HT1080 (cell line): ENCODE results near the gene HFE. TPM values are rescaled to one million over a fixed set of nuclear protein-coding genes. Genes with fewer than 3 reads are reported as not detected.
A peak's percentile ranks its signal among the peaks of the same experiment; 100 is the strongest.
"Not testable (repeated sequence)": the region's sequence is repeated elsewhere in the genome, so short reads cannot be mapped to it uniquely, and the experiment has no call there.

Experiments
- DNase-seq: peaks from one replicate; pipeline ENCODE4 v3.0.0-alpha.2; 2015; ENCODE audit warnings: low read depth
- polyA plus RNA-seq, 2 experiments: library from polyadenylated mRNA; depleted of rRNA; stranded (reverse); fragments of >200 nt; gene quantifications; 2 replicates each; pipeline ENCODE4 v1.2.3, GENCODE V29; 2015
- total RNA-seq: library from RNA; depleted of rRNA; stranded (reverse); fragments of >200 nt; shearing (Covaris generic); gene quantifications from 2 replicates; pipeline ENCODE4 v1.2.3, GENCODE V29; 2014; rRNA removed

HFE gene, protein sequence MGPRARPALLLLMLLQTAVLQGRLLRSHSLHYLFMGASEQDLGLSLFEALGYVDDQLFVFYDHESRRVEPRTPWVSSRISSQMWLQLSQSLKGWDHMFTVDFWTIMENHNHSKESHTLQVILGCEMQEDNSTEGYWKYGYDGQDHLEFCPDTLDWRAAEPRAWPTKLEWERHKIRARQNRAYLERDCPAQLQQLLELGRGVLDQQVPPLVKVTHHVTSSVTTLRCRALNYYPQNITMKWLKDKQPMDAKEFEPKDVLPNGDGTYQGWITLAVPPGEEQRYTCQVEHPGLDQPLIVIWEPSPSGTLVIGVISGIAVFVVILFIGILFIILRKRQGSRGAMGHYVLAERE
- 3.4 and 3.8 TPM in 2 replicates for total RNA-seq
- 4.6 and 6.9 TPM in 2 replicates for polyA plus RNA-seq (2015; cell fraction: cytosol; rRNA removed)
- 9.1 and 9.7 TPM in 2 replicates for polyA plus RNA-seq (2015; cell fraction: nucleus; rRNA removed)

DNA sequence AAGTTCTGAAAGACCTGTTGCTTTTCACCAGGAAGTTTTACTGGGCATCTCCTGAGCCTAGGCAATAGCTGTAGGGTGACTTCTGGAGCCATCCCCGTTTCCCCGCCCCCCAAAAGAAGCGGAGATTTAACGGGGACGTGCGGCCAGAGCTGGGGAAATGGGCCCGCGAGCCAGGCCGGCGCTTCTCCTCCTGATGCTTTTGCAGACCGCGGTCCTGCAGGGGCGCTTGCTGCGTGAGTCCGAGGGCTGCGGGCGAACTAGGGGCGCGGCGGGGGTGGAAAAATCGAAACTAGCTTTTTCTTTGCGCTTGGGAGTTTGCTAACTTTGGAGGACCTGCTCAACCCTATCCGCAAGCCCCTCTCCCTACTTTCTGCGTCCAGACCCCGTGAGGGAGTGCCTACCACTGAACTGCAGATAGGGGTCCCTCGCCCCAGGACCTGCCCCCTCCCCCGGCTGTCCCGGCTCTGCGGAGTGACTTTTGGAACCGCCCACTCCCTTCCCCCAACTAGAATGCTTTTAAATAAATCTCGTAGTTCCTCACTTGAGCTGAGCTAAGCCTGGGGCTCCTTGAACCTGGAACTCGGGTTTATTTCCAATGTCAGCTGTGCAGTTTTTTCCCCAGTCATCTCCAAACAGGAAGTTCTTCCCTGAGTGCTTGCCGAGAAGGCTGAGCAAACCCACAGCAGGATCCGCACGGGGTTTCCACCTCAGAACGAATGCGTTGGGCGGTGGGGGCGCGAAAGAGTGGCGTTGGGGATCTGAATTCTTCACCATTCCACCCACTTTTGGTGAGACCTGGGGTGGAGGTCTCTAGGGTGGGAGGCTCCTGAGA lies at the start of gene HFE:
TSS of gene HFE (plus strand) at position 146 of the 832 bp plus-strand sequence. CDS start at position 158, 12 bp downstream.
- peak; percentile 42 for DNase-seq

DNA sequence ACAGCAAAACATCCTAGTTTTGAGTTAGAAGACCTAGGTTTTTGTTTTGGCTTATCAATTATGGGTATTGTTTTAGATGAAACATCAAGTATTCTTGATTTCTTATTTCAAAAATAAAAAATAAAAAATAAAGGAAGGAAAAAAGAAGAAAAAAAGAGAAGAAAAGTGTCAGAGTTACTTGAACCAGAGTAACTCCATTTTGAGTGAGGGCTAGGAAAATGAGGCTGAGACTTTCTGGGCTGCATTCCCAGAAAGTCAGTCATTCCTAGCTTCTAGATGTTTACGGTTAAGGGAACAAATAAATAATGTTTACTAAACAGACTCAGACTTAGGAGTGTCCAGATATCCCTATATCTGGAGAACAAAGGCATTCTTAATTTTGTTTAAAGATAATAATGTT lies 45.3 kb upstream of the HFE start:
- no peak for DNase-seq

DNA sequence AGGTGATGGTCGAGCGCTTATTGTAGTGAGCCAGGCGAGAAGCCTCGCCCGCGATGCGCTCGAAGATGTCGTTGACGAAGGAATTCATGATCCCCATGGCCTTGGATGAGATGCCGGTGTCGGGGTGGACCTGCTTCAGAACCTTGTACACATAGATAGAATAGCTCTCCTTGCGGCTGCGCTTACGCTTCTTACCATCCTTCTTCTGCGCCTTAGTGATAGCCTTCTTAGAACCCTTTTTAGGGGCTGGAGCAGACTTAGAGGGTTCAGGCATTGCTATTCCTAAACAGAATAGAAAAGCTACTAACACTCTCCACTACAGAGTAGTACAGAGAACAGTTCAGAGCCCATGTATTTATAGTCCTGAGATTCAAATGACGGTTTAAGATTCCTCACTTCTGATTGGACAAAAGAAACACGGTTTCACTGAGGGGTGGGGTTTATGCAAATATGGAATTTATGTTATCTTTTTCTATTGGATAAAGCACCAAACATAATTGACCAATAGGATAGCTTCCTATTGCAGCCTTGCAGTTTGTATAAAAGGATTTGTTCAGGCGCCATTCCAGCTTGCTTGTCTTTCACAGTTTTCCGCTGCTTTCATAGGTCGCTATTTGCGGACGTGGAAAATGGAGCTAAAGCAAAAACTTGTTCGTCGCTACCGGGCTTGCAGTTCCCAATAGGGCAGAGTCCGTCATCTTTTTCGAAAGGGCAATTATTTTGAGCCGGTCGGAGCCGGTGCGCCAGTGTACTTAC lies 43.7 kb upstream of the HFE start:
- DNase-seq: peak; percentile 96

DNA sequence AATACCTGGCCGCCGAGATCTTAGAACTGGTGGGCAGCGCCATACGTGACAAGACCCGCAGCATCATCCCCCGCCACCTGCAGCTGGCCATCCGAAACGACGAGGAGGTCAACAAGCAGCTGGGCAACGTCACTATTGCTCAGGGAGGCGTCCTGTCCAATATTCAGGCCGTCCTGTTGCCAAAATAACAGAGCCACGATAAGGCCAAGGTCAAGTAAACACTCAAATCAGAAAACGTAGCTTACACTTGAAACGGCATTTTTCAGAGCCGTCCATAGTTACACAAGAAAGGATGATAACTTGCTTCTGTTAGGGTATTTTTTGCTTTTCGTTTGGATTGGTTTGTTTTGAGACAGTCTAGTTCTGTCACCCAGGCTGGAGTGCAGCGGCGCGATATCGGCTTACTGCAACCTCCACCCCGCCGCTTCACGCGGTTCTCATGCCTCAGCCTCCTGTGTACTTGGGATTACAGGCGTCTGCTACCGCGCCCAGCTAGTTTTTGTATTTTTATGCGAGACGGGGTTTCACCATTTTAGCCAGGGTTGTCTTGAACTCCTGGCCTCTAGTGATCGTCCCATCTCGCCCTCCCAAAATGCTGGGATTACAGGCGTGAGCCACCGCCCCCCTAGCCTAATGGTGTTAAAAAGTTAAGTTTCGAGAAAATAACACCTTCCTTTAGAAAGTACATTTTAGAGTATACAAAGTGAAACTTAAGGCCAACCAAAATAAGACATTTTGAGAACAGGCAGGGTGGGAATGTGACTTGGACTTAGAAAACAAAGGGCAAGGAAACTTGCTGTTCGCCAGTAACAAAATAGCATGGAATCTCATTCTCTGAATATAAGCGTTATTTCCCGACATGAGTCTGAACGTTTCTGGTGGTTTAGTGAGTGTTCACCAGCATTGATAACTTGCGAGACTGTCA lies 42.8 kb upstream of the HFE start:
- DNase-seq: no peak

DNA sequence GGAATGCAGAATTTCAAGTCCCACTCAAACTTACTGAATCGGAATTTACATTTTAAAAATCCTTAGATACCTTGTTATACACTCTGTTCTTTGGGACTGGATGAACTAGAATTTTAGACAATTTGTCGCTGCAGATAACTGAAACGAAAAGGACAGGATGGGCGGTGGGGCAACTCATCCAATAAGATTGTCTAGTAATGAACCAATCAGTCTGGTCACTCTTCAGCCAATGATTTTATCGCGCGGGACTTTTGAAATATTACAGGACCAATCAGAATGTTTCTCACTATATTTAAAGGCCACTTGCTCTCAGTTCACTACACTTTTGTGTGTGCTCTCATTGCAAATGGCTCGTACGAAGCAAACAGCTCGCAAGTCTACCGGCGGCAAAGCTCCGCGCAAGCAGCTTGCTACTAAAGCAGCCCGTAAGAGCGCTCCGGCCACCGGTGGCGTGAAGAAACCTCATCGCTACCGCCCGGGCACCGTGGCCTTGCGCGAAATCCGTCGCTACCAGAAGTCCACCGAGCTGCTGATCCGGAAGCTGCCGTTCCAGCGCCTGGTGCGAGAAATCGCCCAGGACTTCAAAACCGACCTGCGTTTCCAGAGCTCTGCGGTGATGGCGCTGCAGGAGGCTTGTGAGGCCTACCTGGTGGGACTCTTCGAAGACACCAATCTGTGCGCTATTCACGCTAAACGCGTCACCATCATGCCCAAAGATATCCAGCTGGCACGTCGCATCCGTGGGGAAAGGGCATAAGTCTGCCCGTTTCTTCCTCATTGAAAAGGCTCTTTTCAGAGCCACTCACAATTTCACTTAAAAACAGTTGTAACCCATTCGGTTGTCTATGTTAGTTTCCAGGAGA lies 41.9 kb upstream of the HFE start:
- peak; percentile 97 for DNase-seq

DNA sequence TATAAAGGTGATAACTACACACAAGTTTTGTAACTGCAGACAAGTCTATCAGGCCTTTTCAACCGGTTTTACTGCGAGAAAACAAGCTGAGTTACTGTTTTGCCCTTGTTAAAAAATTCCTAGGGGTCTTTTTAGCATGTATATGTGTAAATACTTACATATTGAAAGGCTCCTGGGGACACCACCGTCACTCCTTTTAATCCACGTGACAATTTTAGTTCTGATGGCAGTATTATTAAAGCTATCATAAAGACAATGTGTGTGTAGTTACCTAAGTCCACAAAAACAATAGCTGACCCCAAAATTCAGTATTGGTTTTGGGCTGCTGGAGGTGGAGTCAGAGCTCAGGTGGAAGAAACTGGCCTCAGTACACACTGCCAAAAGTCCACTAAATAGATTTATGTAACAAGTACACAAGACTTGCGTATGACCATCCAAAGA lies 41.3 kb upstream of the HFE start:
- DNase-seq: peak; percentile 87

DNA sequence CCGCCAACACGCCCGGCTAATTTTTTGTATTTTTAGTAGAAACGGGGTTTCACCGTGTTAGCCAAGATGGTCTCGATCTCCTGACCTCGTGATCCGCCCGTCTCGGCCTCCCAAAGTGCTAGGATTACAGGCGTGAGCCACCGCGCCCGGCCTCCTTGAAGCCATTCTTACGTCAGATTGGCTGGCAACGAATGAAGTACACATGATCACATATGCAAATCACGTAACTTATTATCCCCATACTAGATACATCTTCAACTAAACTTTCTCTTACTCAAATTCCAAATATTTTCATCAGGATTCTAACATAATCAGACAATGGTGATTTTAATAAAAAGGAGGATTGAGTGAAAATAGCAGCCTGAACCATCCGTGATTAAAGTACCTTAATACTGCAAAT lies 39.9 kb upstream of the HFE start:
- DNase-seq: not testable (repeated sequence)

DNA sequence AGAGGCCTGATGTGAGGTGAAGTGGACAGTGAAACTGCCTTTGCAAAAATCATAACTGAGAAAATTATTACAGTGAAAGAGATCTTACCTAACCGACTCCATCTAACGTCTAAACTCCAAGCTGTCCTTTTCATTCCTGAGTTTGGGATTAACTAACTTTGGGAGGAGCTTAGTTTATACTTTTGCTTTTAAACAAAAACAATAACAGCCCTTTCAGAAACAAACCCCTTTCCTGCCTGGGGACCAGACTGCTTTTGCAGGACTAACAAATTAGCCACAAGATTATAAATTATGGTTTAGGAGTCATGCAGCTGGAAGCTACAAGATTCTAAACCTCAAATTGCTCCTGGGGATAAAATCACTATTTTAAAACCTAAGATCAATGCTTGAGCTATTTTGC lies 38.6 kb upstream of the HFE start:
- DNase-seq: no peak

DNA sequence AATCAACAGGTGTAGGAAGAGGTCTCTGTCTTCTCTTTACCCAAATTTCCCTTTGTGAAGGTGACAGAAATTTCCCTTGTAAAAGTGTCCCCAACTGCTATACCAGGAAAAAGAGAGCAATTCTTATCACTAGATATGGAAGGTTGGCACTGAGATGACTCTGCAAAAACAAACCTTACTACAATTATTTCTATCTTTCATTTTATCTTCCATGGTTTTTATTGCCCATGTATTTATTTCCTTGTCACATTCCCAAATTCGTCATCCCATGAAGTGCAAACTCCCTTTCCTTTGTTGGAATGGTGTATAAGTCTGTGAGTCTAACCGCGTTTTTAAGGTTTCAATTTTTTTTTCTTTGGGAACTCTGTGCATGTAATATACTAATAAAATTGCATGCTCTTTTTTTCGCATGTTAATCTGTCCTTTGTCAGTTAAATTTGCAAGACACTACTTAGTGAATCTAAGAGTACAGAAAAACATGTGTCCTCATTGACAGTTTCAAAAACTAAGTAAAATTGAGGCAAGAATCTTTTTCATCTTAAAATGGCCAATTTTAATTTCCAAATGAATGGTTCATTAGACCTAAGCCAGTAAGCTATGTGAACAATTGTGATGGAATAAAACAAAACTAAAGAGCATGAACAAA lies 35.4 kb upstream of the HFE start:
- no peak for DNase-seq

DNA sequence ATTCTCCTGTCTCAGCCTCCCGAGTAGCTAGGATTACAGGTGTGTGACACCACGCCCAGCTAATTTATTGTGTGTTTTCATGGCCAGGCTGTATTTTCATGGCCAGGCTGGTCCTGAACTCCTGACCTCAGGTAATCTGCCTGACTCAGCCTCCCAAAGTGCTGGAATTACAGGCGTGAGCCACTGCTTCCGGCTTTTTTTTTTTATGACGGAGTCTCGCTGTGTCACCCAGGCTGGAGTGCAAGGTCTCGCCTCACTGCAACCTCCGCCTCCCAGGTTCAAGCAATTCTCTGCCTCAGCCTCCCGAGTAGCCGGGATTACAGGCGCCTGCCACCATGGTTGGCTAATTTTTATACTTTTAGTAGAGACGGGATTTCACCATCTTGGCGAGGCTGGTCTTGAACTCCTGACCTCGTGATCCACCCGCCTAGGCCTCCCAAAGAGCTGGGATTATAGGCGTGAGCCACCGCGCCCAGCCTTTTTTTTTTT lies 34.4 kb upstream of the HFE start:
- not testable (repeated sequence) for DNase-seq

DNA sequence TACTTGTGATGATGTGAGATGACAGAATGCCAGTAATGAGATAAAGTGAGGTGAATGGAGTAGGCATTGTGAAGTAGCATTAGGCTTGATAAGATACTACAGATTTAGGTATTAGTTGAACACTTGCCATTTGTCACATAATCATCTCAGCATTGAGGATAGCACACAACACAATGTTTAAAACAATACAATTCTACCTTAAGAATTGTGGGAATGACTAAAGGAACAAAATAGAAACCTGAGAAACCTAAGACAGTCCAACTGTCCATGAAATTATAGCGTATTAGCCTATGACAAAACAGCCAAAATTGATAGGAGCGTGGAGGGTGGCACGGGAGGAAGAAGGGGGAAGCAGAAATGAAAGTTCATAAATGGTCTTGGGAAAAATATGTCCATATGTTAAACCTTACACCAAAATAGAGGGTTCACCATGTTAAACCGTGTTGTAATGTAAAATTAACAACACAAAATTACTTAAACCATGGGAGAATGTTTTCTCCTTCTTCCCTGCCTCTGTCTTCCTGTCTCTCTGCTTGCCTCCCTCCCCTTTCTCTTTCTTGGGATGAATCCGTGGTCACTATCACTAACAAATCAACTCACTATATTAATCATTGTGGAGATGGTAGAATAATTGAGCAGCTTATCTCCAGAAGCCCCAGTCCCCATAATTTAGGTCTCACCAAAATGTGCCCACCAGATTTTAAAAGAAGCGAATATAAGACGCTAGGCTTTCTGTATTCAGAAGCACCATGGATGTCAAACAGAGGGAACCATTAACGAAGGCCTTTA lies 33.0 kb upstream of the HFE start:
- peak; percentile 50 for DNase-seq

DNA sequence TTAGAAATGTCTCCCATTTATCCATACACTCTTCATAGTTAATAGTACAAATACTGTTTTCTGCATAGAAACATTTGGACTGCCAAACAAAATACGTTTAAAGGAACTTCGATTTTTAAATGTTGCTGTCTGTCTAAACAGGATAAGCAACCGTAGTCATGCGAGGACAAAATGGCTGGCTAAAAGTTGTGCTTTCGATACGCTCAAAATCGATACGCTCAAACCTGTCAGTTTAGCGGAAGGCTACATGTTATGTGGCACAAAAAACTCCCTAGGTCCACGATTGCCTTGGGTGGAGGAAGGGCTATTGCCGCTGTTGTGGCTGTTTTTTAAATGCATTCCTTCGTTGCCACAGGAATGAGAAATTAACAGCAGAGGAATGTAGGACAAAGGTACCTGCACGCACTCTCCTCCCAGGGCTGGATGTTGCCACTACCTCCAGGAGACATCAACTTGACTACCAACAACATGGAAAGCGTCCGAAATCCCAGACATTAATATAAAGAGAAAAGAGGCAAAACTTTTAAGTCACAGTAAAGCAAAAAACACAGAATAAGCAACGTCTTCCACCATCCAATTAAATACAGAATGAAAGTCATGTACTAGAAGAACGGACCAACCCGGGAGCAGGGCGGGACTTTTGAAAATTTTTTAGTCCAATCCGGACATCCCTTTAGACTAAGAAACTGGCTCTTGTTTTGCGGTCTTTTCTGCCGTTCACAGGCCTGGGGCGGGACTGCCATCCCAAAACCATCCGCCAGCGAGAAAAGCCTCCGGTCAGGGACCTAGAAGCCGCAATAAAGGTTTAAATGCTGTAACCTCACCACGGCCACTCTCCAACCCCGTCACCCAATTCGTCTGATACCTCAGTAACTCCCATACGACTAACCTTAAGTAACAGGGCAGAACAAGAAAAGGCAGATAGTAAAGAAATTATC lies 32.2 kb upstream of the HFE start:
- DNase-seq: peak; percentile 97

DNA sequence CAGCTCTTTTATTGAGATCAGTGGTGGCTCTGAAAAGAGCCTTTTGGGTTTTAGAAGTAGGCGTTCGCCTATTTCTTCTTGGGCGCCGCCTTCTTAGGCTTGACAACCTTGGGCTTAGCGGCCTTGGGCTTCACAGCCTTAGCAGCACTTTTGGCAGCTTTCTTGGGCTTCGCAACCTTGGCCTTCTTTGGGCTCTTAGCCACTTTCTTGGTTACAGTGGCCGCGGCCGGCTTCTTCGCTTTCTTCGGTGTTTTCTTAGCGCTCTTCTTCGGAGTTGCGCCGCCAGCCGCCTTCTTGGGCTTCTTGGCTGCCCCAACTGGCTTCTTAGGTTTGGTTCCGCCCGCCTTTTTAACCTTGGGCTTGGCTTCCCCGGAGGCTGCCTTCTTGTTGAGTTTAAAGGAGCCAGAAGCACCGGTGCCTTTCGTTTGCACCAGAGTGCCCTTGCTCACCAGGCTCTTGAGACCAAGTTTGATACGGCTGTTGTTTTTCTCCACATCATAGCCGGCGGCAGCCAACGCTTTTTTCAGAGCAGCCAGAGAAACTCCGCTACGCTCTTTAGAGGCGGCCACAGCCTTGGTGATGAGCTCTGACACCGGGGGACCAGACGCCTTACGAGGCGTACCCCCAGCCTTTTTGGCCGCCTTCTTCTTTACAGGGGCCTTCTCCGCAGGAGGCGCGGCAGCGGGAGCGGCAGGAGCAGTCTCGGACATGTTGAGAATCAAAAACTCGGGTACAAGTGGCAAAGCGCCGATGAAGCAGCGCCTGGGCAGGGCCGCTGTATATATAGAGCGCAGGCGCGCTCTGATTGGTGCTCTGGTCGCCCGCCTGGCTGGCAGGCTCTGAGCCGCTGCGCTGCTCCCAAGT lies 31.3 kb upstream of the HFE start:
- DNase-seq: peak; percentile 95

DNA sequence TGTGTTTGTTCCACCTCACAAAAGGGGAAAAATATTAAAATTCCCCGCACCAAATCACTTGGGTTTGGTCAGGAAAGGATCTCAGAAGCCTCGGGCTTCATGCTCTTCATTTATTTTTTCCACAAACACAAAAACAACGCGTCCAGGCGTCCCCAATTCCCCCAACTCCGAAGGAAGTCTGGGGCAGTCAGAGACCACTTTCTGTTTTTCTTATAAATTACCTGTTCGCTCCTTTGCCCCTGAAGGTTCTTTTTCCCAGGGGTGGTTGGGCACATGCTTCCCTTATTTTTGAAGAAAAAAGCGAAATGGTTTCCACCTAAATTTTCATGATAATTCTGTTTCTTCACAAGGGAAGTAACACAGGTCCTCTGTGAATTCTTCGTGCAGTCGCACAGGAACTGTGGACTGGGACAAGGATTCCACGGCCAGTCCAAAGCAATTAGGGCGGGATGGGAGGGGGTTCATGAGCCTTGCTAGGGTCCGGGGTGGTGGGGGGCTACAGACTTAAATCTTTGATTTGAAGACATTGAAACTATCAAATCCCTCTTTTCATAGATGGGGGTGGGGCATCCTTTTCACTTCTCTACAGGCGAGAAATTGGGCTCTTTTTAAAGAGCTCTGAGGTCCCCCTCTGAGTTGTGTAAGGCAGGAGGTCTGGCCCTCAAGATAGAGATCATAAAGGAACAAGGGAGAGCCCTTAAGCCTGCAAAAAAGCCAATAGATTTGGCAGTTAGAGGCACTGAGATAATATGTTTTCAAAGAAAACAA lies 30.5 kb upstream of the HFE start:
- no peak for DNase-seq

DNA sequence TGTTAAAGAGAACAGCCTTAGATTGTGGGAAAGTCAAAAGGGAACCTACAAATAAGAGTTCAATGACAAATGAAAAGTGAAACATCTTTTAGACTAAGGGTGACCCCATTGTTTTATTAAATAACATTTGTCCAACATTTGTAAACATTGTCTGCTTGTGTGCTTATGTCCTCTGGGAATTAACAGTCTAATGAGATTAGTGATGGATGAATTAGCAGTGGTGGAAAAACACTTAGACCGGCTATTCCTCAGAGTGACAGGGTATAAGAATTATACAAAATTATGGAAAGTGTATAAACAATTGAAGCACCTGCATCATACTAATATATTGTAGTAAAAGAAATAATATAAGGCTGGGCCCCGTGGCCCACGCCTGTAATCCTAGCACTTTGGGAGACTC lies 29.3 kb upstream of the HFE start:
- DNase-seq: no peak
